ENCODE data around the gene GADD45B.
"Not testable (repeated sequence)": the region's sequence is repeated elsewhere in the genome, so short reads cannot be mapped to it uniquely, and the experiment has no call there.

GADD45B gene

DNA sequence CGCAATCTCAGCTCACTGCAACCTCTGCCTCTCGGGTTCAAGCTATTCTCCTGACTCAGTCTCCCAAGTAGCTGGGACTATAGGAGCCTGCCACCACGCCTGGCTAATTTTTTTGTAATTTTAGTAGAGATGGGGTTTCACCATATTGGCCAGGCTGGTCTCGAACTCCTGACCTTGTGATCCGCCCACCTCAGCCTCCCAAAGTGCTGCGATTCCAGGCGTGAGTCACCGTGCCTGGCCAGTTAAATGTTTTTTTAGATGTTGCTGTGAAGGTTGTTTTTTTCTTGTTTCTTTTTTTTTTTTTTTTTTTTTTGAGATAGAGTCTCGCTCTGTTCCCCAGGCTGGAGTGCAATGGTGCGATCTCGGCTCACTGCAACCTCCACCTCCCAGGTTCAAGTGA is 42.9 kb downstream of the GADD45B start:
- not testable (repeated sequence) for DNase-seq

DNA sequence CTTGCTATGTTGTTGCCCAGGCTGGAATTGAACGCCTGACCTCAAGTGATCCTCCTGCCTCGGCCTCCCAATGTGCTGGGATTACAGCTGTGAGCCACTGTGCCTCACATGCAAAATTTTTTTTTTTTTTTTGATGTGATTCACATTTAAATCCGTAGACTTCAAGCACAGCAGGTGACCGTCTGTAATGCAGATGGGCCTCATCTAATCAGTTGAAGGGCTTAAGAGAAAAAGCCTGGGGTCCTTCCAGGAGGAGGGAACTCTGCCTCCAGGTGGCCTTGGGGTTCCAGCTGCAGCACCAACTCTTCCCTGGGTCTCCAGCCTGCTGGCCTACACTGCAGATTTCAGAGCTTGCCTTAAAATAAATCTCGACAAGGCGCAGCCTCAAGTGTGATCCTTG is 43.6 kb downstream of the GADD45B start:
- no peak for DNase-seq

DNA sequence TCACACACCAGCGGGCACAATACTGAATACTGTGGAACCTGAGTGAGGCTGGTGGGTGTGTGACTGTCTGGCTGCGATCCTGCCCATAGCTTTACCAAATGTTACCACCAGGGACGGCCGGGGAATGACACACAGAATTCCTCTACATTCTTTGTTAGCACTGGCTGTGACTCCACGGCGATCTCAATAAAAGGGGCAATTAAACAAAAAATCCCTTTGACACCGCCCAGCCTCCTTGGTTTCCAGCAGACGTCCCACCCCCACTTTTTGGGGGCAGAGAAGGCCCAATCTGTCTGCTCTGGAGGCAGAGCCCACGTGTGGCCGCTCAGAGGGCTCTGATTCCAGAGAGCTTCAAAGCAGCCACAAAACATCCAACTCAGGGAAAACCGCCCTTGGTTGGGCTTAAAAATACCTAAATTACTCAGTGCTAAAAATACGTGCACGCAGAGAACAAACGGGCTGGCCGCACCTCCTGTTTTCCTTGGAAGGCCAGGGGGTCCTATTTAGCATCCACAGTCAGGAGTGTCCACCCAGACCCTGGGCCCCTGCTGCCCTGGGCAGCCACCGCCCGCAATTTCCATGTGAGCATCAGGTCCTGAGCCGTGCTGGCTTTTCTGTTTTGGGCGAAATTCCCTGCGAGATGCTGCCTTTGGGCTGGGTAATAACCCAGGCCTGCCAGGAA is 47.8 kb downstream of the GADD45B start:
- DNase-seq = no peak

DNA sequence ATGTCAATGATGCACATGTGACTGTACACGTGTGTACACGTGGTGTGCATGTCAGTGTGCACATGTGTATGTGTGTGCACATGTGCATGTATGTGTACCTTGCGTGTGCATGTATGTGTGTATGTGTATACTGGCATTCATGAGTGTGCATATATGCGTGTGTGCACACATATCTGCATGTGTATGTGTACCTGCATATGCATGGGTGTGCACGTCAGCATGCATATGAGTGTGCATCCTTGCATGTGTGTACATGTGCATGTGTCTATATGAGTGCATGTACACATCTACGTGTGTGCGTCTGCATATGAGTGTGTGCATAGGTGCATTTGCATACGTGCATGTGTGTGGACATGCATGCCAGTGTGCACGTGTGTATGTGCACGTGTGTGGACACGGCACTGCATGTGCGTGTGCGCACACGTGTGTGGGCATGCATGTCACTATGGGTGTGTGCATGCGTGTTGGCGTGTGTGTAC is 48.5 kb downstream of the GADD45B start:
- no peak for DNase-seq

DNA sequence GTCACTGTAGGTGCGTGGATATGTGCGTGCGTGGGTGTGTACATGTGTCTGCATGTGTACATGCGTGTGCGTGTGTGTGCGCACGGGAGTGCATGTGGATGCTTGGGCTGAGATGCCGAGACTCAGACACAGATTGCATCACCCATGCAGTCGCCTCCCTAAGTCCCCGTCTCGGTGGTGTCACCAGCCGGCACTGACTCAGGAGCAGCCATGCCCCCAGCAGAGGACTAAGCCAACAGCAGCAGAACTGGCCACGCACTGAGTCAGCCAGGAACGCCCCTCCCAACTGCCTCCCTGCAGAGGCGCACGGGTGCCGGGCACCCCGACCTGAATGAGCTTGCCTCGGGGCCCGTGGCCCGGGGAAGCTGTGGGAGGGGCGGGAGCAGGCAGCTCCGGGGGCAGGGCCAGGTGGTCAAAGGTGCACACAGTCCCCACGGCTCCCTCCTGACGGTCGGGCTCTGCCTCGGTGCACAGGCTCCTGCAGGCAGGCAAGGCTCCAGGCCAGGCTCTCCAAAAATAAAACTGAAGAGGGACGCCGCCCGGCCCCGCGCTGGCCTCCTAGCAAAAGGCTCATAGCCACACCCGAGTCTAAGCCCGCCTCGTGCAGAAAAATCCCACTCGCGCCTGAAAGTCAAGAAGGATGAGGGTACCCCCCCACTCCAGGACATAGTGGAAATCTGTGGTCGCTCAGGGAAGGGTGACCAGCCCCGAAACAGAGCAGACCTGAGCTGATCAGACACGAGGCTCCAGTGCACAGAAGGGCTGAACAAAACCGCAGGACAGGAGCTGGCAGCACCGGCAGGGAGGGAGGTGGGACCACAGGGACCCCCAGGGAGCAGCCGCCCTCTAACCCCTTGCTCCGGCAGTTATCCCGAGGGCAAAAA is 49.2 kb downstream of the GADD45B start:
- DNase-seq = no peak

DNA sequence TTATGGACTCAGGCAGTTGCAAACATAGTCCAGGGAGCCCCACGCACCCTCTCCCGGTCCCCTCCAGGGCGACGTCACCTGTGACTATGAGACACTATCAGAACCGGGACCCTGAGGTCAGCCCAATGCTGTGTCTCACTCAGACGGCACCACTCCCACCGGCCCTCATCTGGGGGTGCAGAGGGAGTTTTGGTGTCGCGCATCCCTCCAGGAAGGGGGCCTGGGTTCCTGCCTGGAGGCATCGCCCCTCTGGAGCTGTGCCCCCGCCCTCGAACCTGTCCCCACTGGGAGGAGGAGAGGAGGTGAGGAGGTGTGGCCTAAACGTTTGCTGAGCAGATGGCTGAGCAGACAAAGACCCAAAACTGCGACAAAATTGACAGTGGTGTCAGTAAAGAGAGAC is 51.2 kb downstream of the GADD45B start:
- no peak for DNase-seq

DNA sequence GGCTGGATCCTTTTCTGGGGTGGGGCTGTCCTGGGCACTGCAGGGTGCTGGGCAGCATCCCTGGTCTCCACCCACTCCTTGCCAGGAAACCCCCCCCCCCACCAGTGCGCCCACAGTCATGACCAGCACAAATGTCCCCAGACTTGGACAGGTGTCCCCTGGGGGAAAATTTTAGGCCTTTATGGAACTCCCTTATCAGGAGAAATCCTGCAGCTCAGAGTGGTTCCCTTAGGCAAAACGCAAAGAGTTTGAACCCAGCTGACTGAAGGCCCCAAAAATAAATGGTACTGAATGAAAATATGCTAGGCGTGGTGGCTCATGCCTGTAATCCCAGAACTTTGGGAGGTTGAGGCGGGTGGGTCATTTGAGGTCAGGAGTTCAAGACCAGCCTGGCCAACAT is 51.8 kb downstream of the GADD45B start:
- DNase-seq = no peak

Data from hematopoietic multipotent progenitor cell treated with erythropoietin and hydrocortisone succinate and interleukin-3 and kit ligand, for 6 days (in vitro differentiated cells).